SK-N-SH treated with all-trans-retinoic acid at 6 μM for 48 hours (cell line): ENCODE measurements around the gene SAC3D1.

Source experiments
- POU6F1 ChIP-seq: fragments of 250-450 bp; sonication (Bioruptor Pico); IDR thresholded peaks from 2 replicates; pipeline ENCODE4 v1.8.0; 2021; ENCODE audit warnings: low read depth, mild to moderate bottlenecking, moderate library complexity, borderline replicate concordance
- TOX ChIP-seq: fragments of 250-450 bp; sonication (Bioruptor Pico); IDR thresholded peaks from 2 replicates; pipeline ENCODE4 v1.8.0; 2021; ENCODE audit warnings: mild to moderate bottlenecking, moderate library complexity, borderline replicate concordance
- ZFP3 ChIP-seq: fragments of 250-450 bp; sonication (Bioruptor Pico); IDR thresholded peaks from 2 replicates; pipeline ENCODE4 v1.5.0; 2020; ENCODE audit warnings: mild to moderate bottlenecking, moderate library complexity
- ZNF8 ChIP-seq: fragments of 450-650 bp; formaldehyde crosslinking; IDR thresholded peaks from 2 replicates; pipeline ENCODE4 v1.5.0; 2020; ENCODE audit warnings: mild to moderate bottlenecking, moderate library complexity

GRCh38 chr11:65066315-65066714 is 25.3 kb downstream of the SAC3D1 start:
- TF ChIP-seq TOX (no peak), ZNF8 (CRISPR knock-in tag) (no peak), POU6F1 (CRISPR knock-in tag) (no peak), ZFP3 (no peak)
